Left colon (tissue), 2 donors: Measurements from ENCODE around the gene ETV3. TPM values are rescaled to one million over a fixed set of nuclear protein-coding genes. Genes with fewer than 3 reads are reported as not detected.

ENCODE experiments used
- ATAC-seq: fragments of 200-7000 bp; cut with Tn5 transposase; one replicate; pipeline ENCODE4 v1.9.1; 2020; ENCODE audit warnings: mild to moderate bottlenecking, moderate library complexity
- DNase-seq, 2 donors: peaks; one replicate each; pipeline ENCODE4 v3.0.0-alpha.2; 2020
- intact Hi-C, 2 donors: fragments of 100-400 bp; cut with DNase I in 1 of 2; cut with micrococcal nuclease in 1 of 2; formaldehyde crosslinking; loops; one replicate each; pipeline versions ENCODE4 v1.11.2 to v1.14.0; 2022; cut with DNase I, micrococcal nuclease
- total RNA-seq, 2 donors: library from RNA; stranded (reverse); fragmentation: NEBNext Ultra II Directional; extraction: Animal tissue kit (Norgen Biotek cat#: 25700); gene quantifications; one replicate each; pipeline ENCODE4 v1.2.1, GENCODE V29; 2021
- donor health status: DM: no; HTN: no; CAD: no.
- donor health status: DM: yes; HTN: yes; CAD: no.

ETV3 gene
- total RNA-seq, 2 donors from 2014 or later, result 27.9 to 32.5 TPM

- ATAC-seq (peak; percentile 74), DNase-seq (peak in 1 of 2 donors; percentile 79)
- intact Hi-C loops, result no loop called here
These were observed 25.3 kb upstream of the ETV3 start for GRCh38 chr1:157163273-157164127.

- intact Hi-C loops, result no loop called here
- DNase-seq (no peak), ATAC-seq (no peak)
These were observed 24.1 kb upstream of the ETV3 start for GRCh38 chr1:157162345-157162744.

- ATAC-seq (no peak), DNase-seq (no peak)
- intact Hi-C loops, result no loop called here
These were observed 23.7 kb upstream of the ETV3 start for GRCh38 chr1:157161901-157162300.

- ATAC-seq (no peak), DNase-seq (no peak)
- intact Hi-C loops, result loop anchor here in 1 of 2 donors (5.0 kb wide), 1 partner anchor 72 kb away; no protein-coding TSS in a partner anchor
These were observed 20.8 kb upstream of the ETV3 start for GRCh38 chr1:157158967-157159366.

- DNase-seq (no peak), ATAC-seq (no peak)
- intact Hi-C loops, result loop anchor here (2.0 to 5.0 kb wide), 2 partner anchors 67 to 70 kb away; no protein-coding TSS in a partner anchor
These were observed 19.5 kb upstream of the ETV3 start for GRCh38 chr1:157157501-157158190.

- peak in 1 of 2 donors; percentile 83 for DNase-seq
- peak; percentile 49 for ATAC-seq
- intact Hi-C loops, result loop anchor here (2.0 to 5.0 kb wide), 2 partner anchors 65 to 69 kb away; no protein-coding TSS in a partner anchor
These were observed 17.9 kb upstream of the ETV3 start for GRCh38 chr1:157156058-157156541.

GRCh38 chr1:157155658-157156057 is 17.5 kb upstream of the ETV3 start:
- ATAC-seq, result no peak
- intact Hi-C loops, result loop anchor here (2.0 to 5.0 kb wide), 2 partner anchors 65 to 68 kb away; no protein-coding TSS in a partner anchor
- no peak for DNase-seq

- DNase-seq (peak; percentile 78 to 88), ATAC-seq (peak; percentile 86)
- intact Hi-C loops, result loop anchor here in 1 of 2 donors (5.0 kb wide), 1 partner anchor 68 kb away; no protein-coding TSS in a partner anchor
These were observed 16.8 kb upstream of the ETV3 start for GRCh38 chr1:157154940-157155514.

GRCh38 chr1:157154291-157154690 is 16.1 kb upstream of the ETV3 start:
- intact Hi-C loops, result no loop called here
- peak; percentile 50 for ATAC-seq
- no peak for DNase-seq

GRCh38 chr1:157153746-157154145 is 15.6 kb upstream of the ETV3 start:
- intact Hi-C loops, result no loop called here
- ATAC-seq (peak; percentile 70), DNase-seq (peak; percentile 41 to 61)

- DNase-seq (no peak), ATAC-seq (no peak)
- intact Hi-C loops, result no loop called here
These were observed 14.3 kb upstream of the ETV3 start for GRCh38 chr1:157152510-157152909.

- no peak for DNase-seq
- intact Hi-C loops, result no loop called here
- ATAC-seq, result no peak
These were observed 13.3 kb upstream of the ETV3 start for GRCh38 chr1:157151506-157151905.

GRCh38 chr1:157151073-157151472 is 12.9 kb upstream of the ETV3 start:
- no peak for DNase-seq
- no peak for ATAC-seq
- intact Hi-C loops, result no loop called here

GRCh38 chr1:157150631-157151030 is 12.4 kb upstream of the ETV3 start:
- ATAC-seq, result no peak

GRCh38 chr1:157147906-157148700 is 9.9 kb upstream of the ETV3 start:
- DNase-seq (no peak), ATAC-seq (peak; percentile 81)
- intact Hi-C loops, result no loop called here

More at GRCh38 chr1:157150631-157151030, 12.4 kb upstream of the ETV3 start:
- intact Hi-C loops, result no loop called here
- DNase-seq, result no peak

- ATAC-seq, result no peak
- no peak for DNase-seq
- intact Hi-C loops, result no loop called here
These were observed 8.8 kb upstream of the ETV3 start for GRCh38 chr1:157147037-157147436.

GRCh38 chr1:157146244-157146643 is 8.0 kb upstream of the ETV3 start:
- ATAC-seq (peak; percentile 65), DNase-seq (no peak)
- intact Hi-C loops, result no loop called here

GRCh38 chr1:157145076-157145475 is 6.9 kb upstream of the ETV3 start:
- intact Hi-C loops, result no loop called here
- DNase-seq (no peak), ATAC-seq (no peak)
